ENCODE results near the gene MAPK1. TPM values are rescaled to one million over a fixed set of nuclear protein-coding genes. Genes with fewer than 3 reads are reported as not detected.

The MAPK1 gene
- total and polyA plus RNA-seq, 9 of the 15 experiments (the other 6 are each of a cell fraction or from before 2014, with no cell fraction given): 46.3 to 575 (median 283) TPM

GRCh38 chr22:21707677-21708076 lies 159.8 kb downstream of the MAPK1 start (continued):
- TF ChIP-seq STAT6 (CRISPR knock-in tag; IDR thresholded peaks at IDR 0.05) (peak; percentile 63; the same call in 1 of the 2 replicates), ETS1 (conservative IDR thresholded peaks at IDR 0.05; ENCODE audit: control insufficient read depth, low read depth, low read length) (no peak), HNRNPLL (IDR thresholded peaks at IDR 0.05; ENCODE audit: low read depth, low read length, poor library complexity, severe bottlenecking) (no peak), IRF9 (tag; IDR thresholded peaks at IDR 0.05) (no peak), NFXL1 (CRISPR knock-in tag; IDR thresholded peaks at IDR 0.05) (no peak), ZNF140 (CRISPR knock-in tag; IDR thresholded peaks at IDR 0.05) (no peak), PKNOX1 (IDR thresholded peaks at IDR 0.05) (no peak), ID3 (CRISPR knock-in tag; IDR thresholded peaks at IDR 0.05) (no peak), ID3 (tag; IDR thresholded peaks at IDR 0.05) (no peak), TEAD4 (IDR thresholded peaks at IDR 0.05; ENCODE audit: low read length) (no peak), TEAD4 (CRISPR knock-in tag; IDR thresholded peaks at IDR 0.05; ENCODE audit: borderline replicate concordance) (no peak), POLR2AphosphoS2 (IDR thresholded peaks at IDR 0.05; ENCODE audit: low read length) (no peak), ZKSCAN1 (IDR thresholded peaks at IDR 0.05; ENCODE audit: low read depth, low read length) (no peak), ARID3A (IDR thresholded peaks at IDR 0.05; ENCODE audit: borderline replicate concordance, low read depth, low read length) (0 out of 2 replicates have a peak, but pooled peaks have one; percentile 39), U2AF2 (optimal IDR thresholded peaks at IDR 0.05; ENCODE audit: low read depth, low read length) (no peak), TBL1XR1 (IDR thresholded peaks at IDR 0.05; ENCODE audit: low read length in 2 of 2) (peak; percentile 35 to 82; a peak in 2 of 4 replicates), ZNF561 (CRISPR knock-in tag; conservative IDR thresholded peaks at IDR 0.05) (no peak)
